K562 (cell line): ENCODE measurements around the gene PCDH12. TPM values are rescaled to one million over a fixed set of nuclear protein-coding genes. Genes with fewer than 3 reads are reported as not detected.
A peak's percentile ranks its signal among the peaks of the same experiment; 100 is the strongest.

Experiments
- ATAC-seq: fragments of 200-7000 bp; cut with Tn5 transposase; 3 replicates; pipeline ENCODE4 v1.9.1; 2020; ENCODE audit warnings: moderate library complexity
- BruUV-seq: library from RNA; stranded (reverse); fragments of 400-500 nt; replicated peaks from 2 replicates; lab custom pipeline; 2021; lab: Mats Ljungman, UMichigan
- CTCF ChIA-PET: fragments of 300-600 bp; formaldehyde crosslinking; extraction: SDS; loops from one replicate; lab custom pipeline; 2021; ENCODE audit warnings: low intra/inter-chr PET ratio; lab: Yijun Ruan, JAX
- POLR2A ChIA-PET: fragments of 300-600, 350-650 bp; sonication (Branson Sonifier 250); formaldehyde crosslinking; extraction: SDS; loops from one replicate; lab custom pipeline; 2021; ENCODE audit warnings: antibody characterized with exemption, inconsistent platforms; lab: Yijun Ruan, JAX
- DNase-seq, 4 experiments: peaks; one replicate each; pipeline versions ENCODE4 v3.0.0 to v3.0.0-alpha.2; 2011 to 2018; ENCODE audit warnings: low spot score in 3 of 4, mixed read lengths in 3 of 4; ENCODE audit errors: extremely low read depth in 1 of 4
- FAIRE-seq: peaks from 2 replicates; lab custom pipeline; 2011; peaks lifted over from hg19 to GRCh38; lab: Jason Lieb, UNC
- H2AFZ ChIP-seq: 2 replicates; pipeline ENCODE4 v1.6.0; 2011; ENCODE audit warnings: low read depth, low read length, control low read depth, inconsistent platforms
- H3K27ac ChIP-seq: fragments of 200-600 bp; 3 replicates; pipeline ENCODE4 v1.8.0; 2011; ENCODE audit warnings: low read depth, mild to moderate bottlenecking, control low read depth, inconsistent platforms, low read length, moderate library complexity, mixed read lengths; ENCODE audit errors: extremely low read depth
- H3K27me3 ChIP-seq, 2 experiments: fragments of 300-600 bp in 1 of 2; 2 replicates in 1 of 2; 3 replicates in 1 of 2; pipeline versions ENCODE4 v1.6.0 to v1.8.0; 2011; ENCODE audit warnings: inconsistent platforms in 2 of 2, low read length in 2 of 2, mild to moderate bottlenecking in 1 of 2, mixed read lengths in 1 of 2, moderate library complexity in 1 of 2; ENCODE audit not compliant: control insufficient read depth in 2 of 2, insufficient read depth in 2 of 2
- H3K36me3 ChIP-seq: fragments of 300-600 bp; 3 replicates; pipeline ENCODE4 v1.8.0; 2011; ENCODE audit warnings: mild to moderate bottlenecking, low read length, inconsistent platforms; ENCODE audit not compliant: control insufficient read depth, insufficient read depth
- H3K4me1 ChIP-seq, 2 experiments: fragments of 200-600 bp in 1 of 2; replicated peaks in 1 of 2; 2 replicates in 1 of 2; 3 replicates in 1 of 2; pipeline versions ENCODE4 v1.5.1 to v1.8.0; 2011; ENCODE audit warnings: inconsistent platforms in 2 of 2, low read length in 2 of 2, mild to moderate bottlenecking in 1 of 2, mixed read lengths in 1 of 2, moderate library complexity in 1 of 2; ENCODE audit not compliant: control insufficient read depth in 2 of 2, insufficient read depth in 2 of 2
- H3K4me2 ChIP-seq: 2 replicates; pipeline ENCODE4 v1.6.1; 2011; ENCODE audit warnings: low read length, control low read depth, inconsistent platforms, mixed read lengths; ENCODE audit not compliant: insufficient read depth
- H3K4me3 ChIP-seq: fragments of 200-600 bp; sonication (generic), shearing (Covaris generic); 2 replicates; pipeline ENCODE4 v1.5.1; 2016; ENCODE audit warnings: control low read depth, inconsistent platforms
- H3K79me2 ChIP-seq: fragments of 200-600 bp; 3 replicates; pipeline ENCODE4 v1.8.0; 2011; ENCODE audit warnings: low read length, inconsistent platforms; ENCODE audit not compliant: control insufficient read depth, insufficient read depth
- H3K9ac ChIP-seq, 2 experiments: 2 replicates each; pipeline versions ENCODE4 v1.6.0 to v1.6.1; 2011; ENCODE audit warnings: low read depth in 2 of 2, low read length in 2 of 2, control low read depth in 1 of 2, inconsistent platforms in 1 of 2, mild to moderate bottlenecking in 1 of 2, mixed read lengths in 1 of 2; ENCODE audit not compliant: insufficient read depth in 1 of 2
- H3K9me1 ChIP-seq: one replicate; pipeline ENCODE4 v1.6.0; 2011; ENCODE audit warnings: inconsistent platforms, mild to moderate bottlenecking, low read length, moderate library complexity; ENCODE audit not compliant: control insufficient read depth, insufficient read depth
- H3K9me3 ChIP-seq: replicated peaks from 2 replicates; pipeline ENCODE4 v1.5.1; 2011; ENCODE audit warnings: low read depth, low read length, inconsistent platforms; ENCODE audit not compliant: control insufficient read depth, insufficient read depth
- H4K20me1 ChIP-seq: replicated peaks from 2 replicates; pipeline ENCODE4 v1.6.1; 2011; ENCODE audit warnings: low read length, inconsistent platforms, mixed read lengths; ENCODE audit not compliant: control insufficient read depth, insufficient read depth
- BCL6 ChIP-seq: fragments of 250-450 bp; sonication (Bioruptor Pico); IDR thresholded peaks from 2 replicates; pipeline ENCODE4 v1.4.0; 2020
- HMG20A ChIP-seq: fragments of 450-650 bp; formaldehyde crosslinking; conservative IDR thresholded peaks from 2 replicates; pipeline ENCODE4 v1.4.0; 2020; ENCODE audit warnings: mild to moderate bottlenecking, mixed read lengths
- IRF1 ChIP-seq: sonication (generic); formaldehyde crosslinking; IDR thresholded peaks from 2 replicates; pipeline ENCODE4 v1.8.0; 2022; ENCODE audit warnings: missing genetic modification reagents, mild to moderate bottlenecking, borderline replicate concordance
- KAT7 ChIP-seq: sonication (generic); formaldehyde crosslinking; IDR thresholded peaks from 2 replicates; pipeline ENCODE4 v1.8.0; 2022; ENCODE audit warnings: missing genetic modification reagents, mild to moderate bottlenecking, borderline replicate concordance
- MIER1 ChIP-seq: fragments of 450-650 bp; IDR thresholded peaks from 2 replicates; pipeline ENCODE4 v1.6.1; 2016; ENCODE audit warnings: antibody characterized with exemption, mild to moderate bottlenecking, low read depth
- POLR2AphosphoS2 ChIP-seq: IDR thresholded peaks from 2 replicates; pipeline ENCODE4 v1.6.1; 2012; ENCODE audit warnings: low read length, improper control_type of control experiment
- SRSF9 ChIP-seq: fragments of 200-400 bp; formaldehyde crosslinking; IDR thresholded peaks from 2 replicates; pipeline ENCODE4 v1.6.1; 2017; ENCODE audit warnings: low read depth, low read length, borderline replicate concordance
- TRIM24 ChIP-seq, 2 experiments: fragments of 450-650 bp; IDR thresholded peaks; 2 replicates each; pipeline ENCODE4 v1.6.1; 2016
- TRIM28 ChIP-seq: fragments of 450-650 bp; IDR thresholded peaks from 2 replicates; pipeline ENCODE4 v1.6.1; 2017
- ZC3H11A ChIP-seq: IDR thresholded peaks from 2 replicates; pipeline ENCODE4 v1.6.1; 2012; ENCODE audit warnings: low read depth, low read length, improper control_type of control experiment
- ZNF316 ChIP-seq: fragments of 450-650 bp; IDR thresholded peaks from 2 replicates; pipeline ENCODE4 v1.6.1; 2016
- ZNF644 ChIP-seq: fragments of 200-800 bp; sonication (Bioruptor generic); IDR thresholded peaks from 2 replicates; pipeline ENCODE4 v1.6.1; 2016; ENCODE audit warnings: low read depth, missing genetic modification characterization, missing compliant biosample characterization
- ZNF699 ChIP-seq: fragments of 250-450 bp; sonication (Bioruptor Pico); IDR thresholded peaks from 2 replicates; pipeline ENCODE4 v1.8.0; 2021; ENCODE audit warnings: mild to moderate bottlenecking, moderate library complexity; ENCODE audit not compliant: insufficient replicate concordance
- ZNF778 ChIP-seq: fragments of 450-650 bp; formaldehyde crosslinking; IDR thresholded peaks from 2 replicates; pipeline ENCODE4 v1.4.0; 2020; ENCODE audit warnings: mild to moderate bottlenecking, moderate library complexity
- WGBS: fragments of 100-300 bp; shearing (Covaris generic); methylation state at CpG from one replicate; pipeline ENCODE4 v1.1.6; 2016; ENCODE audit warnings: low coverage, mixed read lengths; ENCODE audit not compliant: insufficient coverage; ENCODE audit errors: missing lambda C conversion rate; 5-methylcytosine and 5-hydroxymethylcytosine counted together
- in situ Hi-C: fragments of 300-500 bp; cut with MboI; formaldehyde crosslinking; loops from 4 replicates; pipeline ENCODE4 v1.15.0; 2018; ENCODE audit warnings: inconsistent platforms, mixed read lengths
- intact Hi-C: fragments of 100-400 bp; cut with micrococcal nuclease; formaldehyde crosslinking; loops from 2 replicates; pipeline ENCODE4 v1.14.2; 2022
- polyA plus RNA-seq, 8 experiments: library from polyadenylated mRNA; depleted of rRNA in 4 of 8; stranded (reverse) in 5 of 8; unstranded in 3 of 8; fragments of >200 nt; fragmentation: Nextera tagmentation in 2 of 8; fragmentation: Illumina TruSeq in 1 of 8; extraction: Ambion mirVana in 2 of 8; extraction: Trizol in 1 of 8; gene quantifications; 2 replicates each; pipeline versions ENCODE4 v1.2.1 to v1.2.3, GENCODE V29; 2011 to 2014; ENCODE audit warnings: inconsistent platforms in 1 of 8, missing spikeins in 1 of 8
- total RNA-seq, 7 experiments: library from RNA; depleted of rRNA in 6 of 7; stranded (reverse); fragments of >200 nt in 6 of 7; fragmentation: Illumina TruSeq in 2 of 7; extraction: Trizol in 2 of 7; gene quantifications; 2 replicates each; pipeline versions ENCODE4 v1.2.1 to v1.2.3, GENCODE V29; 2011 to 2021; ENCODE audit warnings: low replicate concordance in 1 of 7
- TF ChIP-seq, protein P1 (sequence below): fragments of 250-450 bp; sonication (Bioruptor Pico); IDR thresholded peaks from 2 replicates; pipeline ENCODE4 v1.5.0; 2022; ENCODE audit warnings: mild to moderate bottlenecking

Gene PCDH12
- total and polyA plus RNA-seq, 9 of the 15 experiments (the other 6 are each of a cell fraction or from before 2014, with no cell fraction given): 0.01 to 0.04 (median 0.01) TPM; not detected in 4

- H3K27ac ChIP-seq: no peak overlapping the region
- no peaks in the 10 kb centered on the region for H4K20me1 ChIP-seq
- no peak overlapping the region for H3K4me3 ChIP-seq
- CTCF ChIA-PET: no interaction called here
- DNase-seq (no peak), FAIRE-seq (no peak), ATAC-seq (no peak)
- no peaks in the 10 kb centered on the region for H3K9me1 ChIP-seq
- no peak overlapping the region for H3K4me2 ChIP-seq
- H3K4me1 ChIP-seq: peaks cover 5 to 7% of the 10 kb centered on the region in 2 experiments; a peak in 4 of 5 replicates
- no peak overlapping the region for H3K9ac ChIP-seq
- no TSS peak for BruUV-seq
- H3K79me2 ChIP-seq: no peaks in the 10 kb centered on the region
- no peaks in the 10 kb centered on the region for H3K36me3 ChIP-seq
- in situ Hi-C loops: no loop called here
- no peak overlapping the region for H2AFZ ChIP-seq
- no peaks in the 10 kb centered on the region for H3K27me3 ChIP-seq
- no peaks in the 10 kb centered on the region; the same call in 1 of the 2 replicates for H3K9me3 ChIP-seq
- 44% methylated on average over 4 of the region's 4 CpGs for WGBS
- intact Hi-C loops: no loop called here
- TF ChIP-seq TRIM28 (peak; percentile 84), ZNF316 (peak; percentile 82), TRIM24 (IDR thresholded peaks at IDR 0.05) (peak in 1 of 2 experiments; percentile 63; a peak in 2 of 4 replicates), BCL6 (CRISPR knock-in tag) (no peak)
- TF ChIP-seq, all 486 proteins: peak for 3
- POLR2A ChIA-PET: no interaction called here
Observed at GRCh38 chr5:141909212-141909611, 48.8 kb downstream of the PCDH12 start.

- WGBS: 27% methylated on average over 2 of the region's 2 CpGs
- DNase-seq: no peak
- H3K36me3 ChIP-seq: no peaks in the 10 kb centered on the region
- TF ChIP-seq ZNF778 (CRISPR knock-in tag) (no peak), KAT7 (CRISPR knock-in tag) (no peak), ZC3H11A (no peak), POLR2AphosphoS2 (no peak), ZNF644 (tag) (no peak), MIER1 (no peak), HMG20A (CRISPR knock-in tag) (no peak), SRSF9 (no peak), ZNF699 (CRISPR knock-in tag) (no peak), IRF1 (no peak)
- TF ChIP-seq, protein P1, sequence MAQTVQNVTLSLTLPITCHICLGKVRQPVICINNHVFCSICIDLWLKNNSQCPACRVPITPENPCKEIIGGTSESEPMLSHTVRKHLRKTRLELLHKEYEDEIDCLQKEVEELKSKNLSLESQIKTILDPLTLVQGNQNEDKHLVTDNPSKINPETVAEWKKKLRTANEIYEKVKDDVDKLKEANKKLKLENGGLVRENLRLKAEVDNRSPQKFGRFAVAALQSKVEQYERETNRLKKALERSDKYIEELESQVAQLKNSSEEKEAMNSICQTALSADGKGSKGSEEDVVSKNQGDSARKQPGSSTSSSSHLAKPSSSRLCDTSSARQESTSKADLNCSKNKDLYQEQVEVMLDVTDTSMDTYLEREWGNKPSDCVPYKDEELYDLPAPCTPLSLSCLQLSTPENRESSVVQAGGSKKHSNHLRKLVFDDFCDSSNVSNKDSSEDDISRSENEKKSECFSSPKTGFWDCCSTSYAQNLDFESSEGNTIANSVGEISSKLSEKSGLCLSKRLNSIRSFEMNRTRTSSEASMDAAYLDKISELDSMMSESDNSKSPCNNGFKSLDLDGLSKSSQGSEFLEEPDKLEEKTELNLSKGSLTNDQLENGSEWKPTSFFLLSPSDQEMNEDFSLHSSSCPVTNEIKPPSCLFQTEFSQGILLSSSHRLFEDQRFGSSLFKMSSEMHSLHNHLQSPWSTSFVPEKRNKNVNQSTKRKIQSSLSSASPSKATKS: no peak
- TF ChIP-seq, all 486 proteins: peak for 0
- POLR2A ChIA-PET: no interaction called here
- FAIRE-seq: no peak
- Histone ChIP-seq H3K9me1 (no peaks in the 10 kb centered on the region), H3K79me2 (no peaks in the 10 kb centered on the region), H3K27me3 (no peaks in the 10 kb centered on the region), H3K9me3 (no peaks in the 10 kb centered on the region; the same call in 1 of the 2 replicates), H4K20me1 (no peaks in the 10 kb centered on the region), H3K4me2 (no peak overlapping the region), H3K9ac (no peak overlapping the region), H3K27ac (no peak overlapping the region), H3K4me3 (no peak overlapping the region), H2AFZ (no peak overlapping the region), H3K4me1 (peaks cover 2 to 3% of the 10 kb centered on the region in 2 experiments; a peak in 2 of 5 replicates)
- in situ Hi-C loops: no loop called here
- intact Hi-C loops: no loop called here
- CTCF ChIA-PET: no interaction called here
- no peak for ATAC-seq
- no TSS peak for BruUV-seq
Observed at GRCh38 chr5:141908796-141909195, 49.2 kb downstream of the PCDH12 start.
